NCI-H226 (cell line): ENCODE data around the gene GRIP1.

ENCODE experiments used
- DNase-seq: peaks from one replicate; pipeline ENCODE4 v3.0.0-alpha.2; 2015

The GRIP1 gene

GRCh38 chr12:66693901-66694513 lies 15.1 kb upstream of the GRIP1 start:
- DNase-seq: peak; percentile 60

- no peak for DNase-seq
These were observed 14.1 kb upstream of the GRIP1 start for GRCh38 chr12:66692986-66693385.

DNA sequence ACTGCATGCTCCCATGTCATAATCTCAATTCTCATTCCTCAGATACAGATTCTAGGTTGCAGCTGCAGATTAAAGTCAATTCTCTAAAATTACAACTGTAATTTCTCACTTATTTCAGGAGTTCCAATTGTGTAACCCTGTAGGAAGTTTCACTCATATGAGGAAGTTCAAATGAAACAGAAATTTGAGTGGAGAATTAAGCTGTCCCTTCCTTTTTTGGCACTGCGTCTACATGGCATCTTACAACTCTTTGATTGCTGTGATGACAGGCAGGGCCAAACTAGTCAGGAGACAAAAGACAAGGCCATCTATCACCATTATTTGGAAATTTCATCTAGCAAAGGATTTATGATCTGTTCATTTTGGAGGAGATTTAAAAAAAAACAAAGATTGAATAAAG lies 13.3 kb upstream of the GRIP1 start:
- no peak for DNase-seq

DNA sequence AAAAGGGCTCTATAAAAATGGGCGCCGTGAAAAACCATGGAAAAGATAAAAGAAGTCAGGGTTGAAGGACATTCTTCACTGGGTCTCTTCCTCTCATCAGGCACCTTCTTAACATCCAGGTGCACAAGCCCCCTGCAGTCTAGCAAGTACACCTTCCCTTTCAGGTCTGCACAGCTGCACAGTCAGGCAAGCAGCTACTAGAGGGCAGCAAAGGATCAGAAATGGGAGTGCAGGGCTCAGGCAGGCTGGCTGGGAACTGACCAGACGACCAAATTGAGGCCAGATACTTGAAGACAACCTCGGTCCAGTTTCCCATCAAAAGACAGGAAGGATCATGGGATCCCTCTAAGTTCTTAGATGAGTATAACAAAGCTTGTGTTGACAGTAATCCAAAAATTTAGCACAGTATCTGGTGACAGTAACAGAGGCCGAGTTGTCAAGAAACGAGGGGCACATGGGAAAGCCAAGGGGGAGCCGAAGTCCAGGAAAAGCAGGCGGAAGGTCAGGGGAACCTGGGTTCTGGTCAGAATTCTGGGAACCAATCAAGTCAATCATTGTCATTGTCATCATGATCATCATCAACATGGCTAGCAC lies 10.1 kb upstream of the GRIP1 start:
- DNase-seq: peak; percentile 65

DNA sequence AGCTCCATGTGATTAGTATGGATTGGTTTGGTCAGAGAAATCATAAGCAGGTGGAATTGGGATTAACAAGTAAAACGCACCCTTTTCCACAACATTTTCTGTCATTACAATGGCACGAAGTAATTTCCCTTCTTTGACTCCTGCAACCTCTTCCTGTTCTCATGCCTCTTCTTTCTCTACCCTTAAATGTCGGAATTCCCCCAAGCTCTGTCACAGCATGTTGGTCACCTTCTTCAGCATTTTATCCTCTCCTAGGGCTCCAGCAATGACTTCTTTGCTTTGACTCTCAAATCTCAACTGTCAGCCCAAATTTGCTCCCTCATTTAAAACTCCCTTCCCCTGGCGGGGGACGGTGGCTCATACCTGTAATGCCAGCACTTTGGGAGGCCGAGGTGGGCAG lies 5.3 kb upstream of the GRIP1 start:
- DNase-seq: no peak

GRCh38 chr12:66683822-66684221 lies 4.9 kb upstream of the GRIP1 start:
- DNase-seq: no peak

- DNase-seq: no peak
These were observed 4.2 kb upstream of the GRIP1 start for GRCh38 chr12:66683073-66683472.

DNA sequence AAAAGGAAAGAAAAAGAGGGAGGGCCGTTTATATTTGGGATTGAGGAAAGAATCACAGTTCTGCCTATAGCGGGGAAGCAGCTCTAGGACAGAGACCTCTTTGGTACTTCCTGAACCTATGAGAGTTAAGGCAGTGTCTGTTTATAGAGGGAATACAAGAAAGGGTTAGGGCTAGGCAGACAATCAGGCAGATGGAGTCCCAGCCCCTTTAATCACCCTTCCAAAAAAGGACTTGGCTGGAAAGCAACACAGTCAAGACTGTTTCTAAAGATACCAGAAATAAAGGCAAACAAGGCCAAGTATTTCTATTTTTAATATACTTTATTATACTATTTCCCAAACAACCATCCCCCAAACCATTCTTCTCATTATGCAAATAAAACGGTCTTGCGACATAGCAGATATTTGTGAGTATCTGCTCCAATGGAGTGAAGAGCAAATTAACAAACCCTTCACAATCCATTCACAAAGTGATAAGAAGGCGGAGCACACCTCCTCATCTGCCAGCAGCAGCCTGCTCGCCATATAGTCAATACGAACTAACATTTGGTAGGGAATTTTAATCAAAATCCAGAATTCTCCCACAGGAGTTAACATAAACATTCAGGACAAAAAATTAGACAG lies 697 bp upstream of the GRIP1 start:
- no peak for DNase-seq

GRCh38 chr12:66676241-66676640 lies 2.6 kb downstream of the GRIP1 start:
- DNase-seq: no peak

DNA sequence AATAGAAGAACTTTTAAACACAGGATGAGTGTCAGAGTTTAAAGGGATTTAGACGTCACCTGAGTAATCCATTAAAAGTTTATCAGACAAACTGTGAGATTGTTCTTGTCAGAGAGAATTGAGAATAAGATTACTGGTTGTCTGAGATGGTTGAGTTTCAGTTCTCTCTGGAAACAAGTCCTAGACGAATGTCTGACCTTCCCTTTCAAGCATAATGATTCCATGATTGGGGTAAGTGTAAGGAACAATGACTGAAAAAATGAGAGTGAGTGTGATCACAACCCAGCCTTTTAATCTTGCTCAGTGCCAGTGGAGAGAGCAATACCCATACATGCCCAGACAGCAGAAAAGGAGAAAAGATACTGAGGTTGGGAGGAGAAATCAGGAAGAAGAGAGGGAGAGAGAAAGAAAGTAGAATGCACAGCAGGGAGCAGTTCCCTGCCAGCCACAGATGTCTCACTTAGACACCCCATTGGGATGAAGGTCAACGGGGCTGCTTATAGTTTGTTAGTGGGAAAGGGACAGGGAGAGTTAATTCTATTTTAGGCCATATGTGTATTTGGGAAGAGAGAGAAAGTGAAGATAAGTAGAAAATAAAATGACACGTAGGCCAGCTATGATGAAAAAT lies 4.3 kb downstream of the GRIP1 start:
- DNase-seq: no peak

DNA sequence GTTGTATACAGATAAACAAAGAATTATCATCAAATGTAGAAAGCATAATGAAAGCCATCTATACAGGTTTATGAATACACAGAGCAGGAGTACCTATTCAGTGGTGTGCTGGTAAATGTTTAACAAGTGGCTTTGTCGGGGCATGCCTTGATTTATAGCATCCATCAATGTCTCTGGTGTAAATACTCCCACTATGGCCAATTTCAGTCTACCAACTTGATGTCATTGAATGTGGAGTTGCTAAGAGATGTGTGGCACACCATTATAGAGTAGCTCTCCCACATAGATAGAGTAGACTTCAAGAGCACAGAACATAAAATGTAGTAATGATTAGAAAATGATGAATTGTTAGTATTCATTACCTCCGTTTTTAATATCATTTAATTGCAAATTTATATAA lies 9.3 kb downstream of the GRIP1 start:
- DNase-seq: no peak

- no peak for DNase-seq
These were observed 10.6 kb downstream of the GRIP1 start for GRCh38 chr12:66668311-66668710.

DNA sequence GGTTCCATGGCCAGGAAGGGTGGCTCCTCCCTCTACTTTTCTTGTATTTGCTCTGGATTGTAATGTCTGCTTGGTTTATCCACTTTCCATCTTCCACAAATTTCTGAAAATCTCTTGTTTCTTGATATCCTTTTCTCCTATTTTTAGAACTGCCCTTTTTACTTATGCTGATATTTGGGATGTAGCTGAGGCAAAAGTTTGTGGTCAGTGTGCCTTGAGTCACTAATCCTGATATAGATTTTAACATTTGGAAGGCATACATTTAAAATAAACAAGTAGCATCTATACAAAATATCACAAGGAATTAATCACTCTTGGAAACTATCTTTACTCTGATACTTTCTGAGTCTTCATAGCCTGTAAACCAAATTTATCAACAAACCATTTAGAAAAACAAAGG lies 11.0 kb downstream of the GRIP1 start:
- no peak for DNase-seq

GRCh38 chr12:66666481-66666880 lies 12.4 kb downstream of the GRIP1 start:
- no peak for DNase-seq

DNA sequence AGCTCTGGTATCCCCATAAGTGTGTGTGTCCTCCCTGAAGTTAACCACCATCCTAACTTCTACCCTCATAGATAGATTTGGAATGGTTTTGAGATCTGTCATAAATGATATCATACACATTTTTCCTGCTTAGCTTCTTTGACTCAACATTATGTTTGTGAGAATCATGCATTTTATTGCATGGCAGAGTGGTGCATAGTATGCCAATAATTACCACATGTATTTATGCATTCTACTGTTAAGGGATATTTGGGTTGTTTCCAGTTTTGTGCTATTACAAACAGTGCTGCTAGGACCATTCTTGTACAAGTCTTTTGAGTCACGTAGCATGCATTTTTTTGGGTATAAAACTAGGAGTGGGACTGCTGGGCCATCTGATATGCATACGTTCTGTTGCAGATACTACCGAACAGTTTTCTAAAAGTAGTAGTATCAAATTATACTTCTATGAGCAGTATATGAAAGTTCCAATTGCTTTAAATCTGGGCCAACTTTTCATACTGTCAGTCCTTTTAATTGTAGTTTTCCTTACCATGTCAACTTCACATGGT lies 13.4 kb downstream of the GRIP1 start:
- peak; percentile 61 for DNase-seq

GRCh38 chr12:66664076-66664475 lies 14.8 kb downstream of the GRIP1 start:
- DNase-seq: no peak

- DNase-seq: no peak
These were observed 15.3 kb downstream of the GRIP1 start for GRCh38 chr12:66663611-66664010.

DNA sequence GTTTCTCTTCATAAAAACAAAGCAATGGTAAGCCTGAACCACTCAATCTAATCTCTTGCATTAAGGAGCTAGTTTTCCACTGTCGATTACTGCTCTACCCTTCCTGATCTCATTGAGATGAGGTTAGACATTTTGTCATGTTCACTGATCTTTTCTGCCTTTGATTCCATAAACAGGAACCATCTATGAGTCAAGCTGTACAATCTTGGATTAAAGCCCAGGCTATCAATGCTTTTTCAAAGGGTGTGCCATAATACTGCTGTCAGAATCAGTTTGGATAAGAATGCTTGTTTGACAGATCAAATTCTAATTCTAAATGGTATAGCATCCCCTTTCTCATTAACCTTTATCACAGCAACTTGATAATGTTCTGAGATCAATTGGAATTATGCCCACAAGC lies 16.1 kb downstream of the GRIP1 start:
- DNase-seq: peak; percentile 85

DNA sequence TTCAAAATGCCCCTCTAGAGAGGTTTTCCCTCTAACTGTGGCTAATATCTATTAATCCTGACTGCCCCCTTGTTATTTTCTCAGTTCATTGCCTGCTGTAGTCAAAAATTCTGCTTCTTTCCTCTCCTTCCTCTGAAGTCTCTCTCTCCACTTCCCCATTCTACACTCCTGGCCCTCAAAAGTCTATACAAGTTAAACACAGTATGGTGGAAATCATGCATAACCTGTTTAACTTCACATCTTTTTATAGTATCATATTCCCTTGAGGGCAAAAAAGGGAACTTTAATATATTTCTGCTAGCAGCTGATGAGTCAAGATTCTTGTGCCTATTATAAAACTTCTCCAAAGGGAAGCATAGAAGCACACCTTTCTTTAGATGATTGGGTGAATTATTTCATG lies 16.7 kb downstream of the GRIP1 start:
- no peak for DNase-seq

GRCh38 chr12:66661357-66661756 lies 17.5 kb downstream of the GRIP1 start:
- DNase-seq: no peak

- DNase-seq: no peak
These were observed 25.1 kb downstream of the GRIP1 start for GRCh38 chr12:66653796-66654195.

- DNase-seq: no peak
These were observed 30.7 kb downstream of the GRIP1 start for GRCh38 chr12:66648033-66648735.

DNA sequence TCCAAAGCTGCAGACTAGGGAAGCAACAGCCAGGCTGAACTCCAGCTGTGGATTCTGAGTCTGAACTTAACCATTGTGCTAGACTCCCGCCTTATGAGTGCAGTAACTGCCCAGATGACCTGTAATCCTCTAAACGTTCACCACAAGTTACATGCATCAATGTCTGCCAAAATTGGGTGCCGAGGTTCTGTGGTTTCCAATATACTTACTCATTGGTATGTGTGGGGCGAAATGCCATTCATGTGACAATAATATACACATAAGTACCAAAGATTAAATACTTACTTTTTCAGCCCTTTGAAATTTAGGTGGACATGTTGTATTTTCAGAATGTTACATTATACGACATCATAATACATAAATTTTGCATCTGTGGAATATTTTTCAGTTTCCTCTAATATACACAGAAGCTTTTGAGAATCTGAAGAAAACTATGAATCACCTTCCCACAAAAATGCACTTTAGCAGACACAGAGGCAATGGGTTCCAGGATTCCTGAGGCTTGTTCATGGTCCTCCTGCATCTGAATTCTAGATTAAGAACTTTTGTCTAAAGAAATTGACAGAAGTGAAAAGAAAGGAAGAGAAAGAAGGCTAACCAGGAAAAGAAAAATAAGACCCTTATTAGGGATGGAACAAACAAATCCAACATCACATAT lies 31.7 kb downstream of the GRIP1 start:
- peak; percentile 97 for DNase-seq
